Activated CD4-positive, alpha-beta T cell treated with anti-CD3 and anti-CD28 coated beads, Interleukin-2, amount 10 ng/mL, durations not matched to agents 24 days and 14 days (primary cell): Measurements from ENCODE around the gene ATP5PB. TPM values are rescaled to one million over a fixed set of nuclear protein-coding genes. Genes with fewer than 3 reads are reported as not detected.

Experiments used
- DNase-seq: peaks from one replicate; pipeline ENCODE4 v3.0.0; 2022
- H3K27ac Mint-ChIP-seq: one replicate; pipeline ENCODE4 v1.8.0; 2022; ENCODE audit warnings: mild to moderate bottlenecking, mixed read lengths
- H3K27me3 Mint-ChIP-seq: one replicate; pipeline ENCODE4 v1.8.0; 2022; ENCODE audit warnings: mixed read lengths
- H3K36me3 Mint-ChIP-seq: one replicate; pipeline ENCODE4 v1.8.0; 2022; ENCODE audit warnings: low read depth, mild to moderate bottlenecking, mixed read lengths
- H3K4me1 Mint-ChIP-seq: one replicate; pipeline ENCODE4 v1.8.0; 2021; ENCODE audit warnings: mixed read lengths
- H3K4me3 Mint-ChIP-seq: one replicate; pipeline ENCODE4 v1.8.0; 2022; ENCODE audit warnings: mild to moderate bottlenecking, moderate library complexity, mixed read lengths
- H3K9me3 Mint-ChIP-seq: one replicate; pipeline ENCODE4 v1.8.0; 2021; ENCODE audit warnings: mixed read lengths
- intact Hi-C: fragments of 100-400 bp; cut with micrococcal nuclease; formaldehyde crosslinking; loops from one replicate; pipeline ENCODE4 v1.15.1; 2023
- total RNA-seq: library from RNA; stranded (reverse); gene quantifications from 2 replicates; pipeline ENCODE4 v1.2.3, GENCODE V29; 2022

The ATP5PB gene
- total RNA-seq, 1 donor from 2014 or later, result 325 TPM

DNA sequence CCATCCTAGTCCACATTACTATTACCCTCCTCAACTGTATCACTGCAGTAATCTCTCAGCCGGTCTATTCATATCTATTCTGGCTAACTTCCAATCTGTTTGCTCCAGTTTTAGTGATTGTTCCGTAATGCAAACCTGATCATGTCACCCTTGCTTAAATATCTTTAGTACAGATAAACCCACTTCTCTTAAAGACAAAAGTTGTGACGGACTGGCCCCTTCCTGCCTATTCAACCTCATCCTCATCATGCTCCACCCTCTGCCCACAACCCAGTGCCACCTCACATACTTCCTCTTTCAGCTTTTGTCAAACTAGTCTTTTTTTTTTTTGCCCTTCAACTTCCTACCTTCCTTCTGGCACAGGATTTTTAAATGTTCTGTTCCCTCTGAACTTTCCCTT is 21.7 kb downstream of the ATP5PB start:
- intact Hi-C loops, result no loop called here
- DNase-seq, result peak; percentile 87
- Mint-ChIP-seq H3K27me3 (no peaks in the 10 kb centered on the region), H3K4me1 (peaks cover 31% of the 10 kb centered on the region), H3K9me3 (no peaks in the 10 kb centered on the region), H3K4me3 (no peak overlapping the region), H3K36me3 (peaks cover 16% of the 10 kb centered on the region), H3K27ac (no peak overlapping the region)

DNA sequence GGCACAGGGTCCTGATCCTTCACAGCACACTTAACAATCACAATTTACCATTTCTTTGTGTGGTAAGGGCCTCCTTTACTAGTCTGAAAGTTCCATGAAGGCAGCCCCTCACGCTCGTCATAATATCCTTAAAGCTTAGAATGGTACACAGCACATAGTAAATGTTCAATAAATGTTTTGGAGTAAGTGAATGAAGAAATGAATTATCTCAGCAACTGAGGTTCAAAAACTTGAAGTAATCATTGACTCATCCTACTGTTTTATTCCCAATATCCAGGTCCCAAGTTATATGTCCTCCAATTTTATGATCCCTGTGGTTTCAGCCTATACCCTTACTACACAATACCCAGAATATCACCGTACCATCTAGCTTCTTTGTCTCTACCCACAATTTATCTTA is 22.3 kb downstream of the ATP5PB start:
- intact Hi-C loops, result no loop called here
- Mint-ChIP-seq H3K4me1 (peaks cover 34% of the 10 kb centered on the region), H3K4me3 (no peak overlapping the region), H3K27me3 (no peaks in the 10 kb centered on the region), H3K9me3 (no peaks in the 10 kb centered on the region), H3K27ac (no peak overlapping the region), H3K36me3 (peaks cover 16% of the 10 kb centered on the region)
- DNase-seq, result no peak

DNA sequence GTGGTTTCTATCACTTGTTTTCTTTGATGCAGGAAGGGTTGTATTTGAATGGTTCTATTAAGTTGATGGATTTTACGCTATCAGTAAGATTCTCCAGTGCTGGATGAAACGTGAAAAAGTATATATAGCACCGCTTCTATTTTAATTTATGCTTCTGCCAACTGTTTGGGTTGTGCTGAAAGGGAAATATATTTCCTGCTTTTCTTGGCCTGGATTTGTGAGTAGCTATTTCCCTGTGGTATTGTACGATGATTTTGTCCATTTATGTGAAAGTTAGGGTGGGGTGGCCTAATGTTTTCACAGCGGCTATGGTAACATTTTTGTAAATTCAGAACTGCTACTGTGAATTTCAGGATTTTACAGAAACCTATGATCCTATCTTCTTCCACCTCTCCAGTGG is 24.8 kb downstream of the ATP5PB start:
- peak overlapping the region; percentile 73 for H3K27ac Mint-ChIP-seq
- peaks cover 17% of the 10 kb centered on the region for H3K36me3 Mint-ChIP-seq
- DNase-seq, result no peak
- H3K27me3 Mint-ChIP-seq, result peaks cover 3% of the 10 kb centered on the region
- H3K4me1 Mint-ChIP-seq, result peaks cover 48% of the 10 kb centered on the region
- peaks cover 5% of the 10 kb centered on the region for H3K9me3 Mint-ChIP-seq
- peak overlapping the region; percentile 77 for H3K4me3 Mint-ChIP-seq
- intact Hi-C loops, result no loop called here

DNA sequence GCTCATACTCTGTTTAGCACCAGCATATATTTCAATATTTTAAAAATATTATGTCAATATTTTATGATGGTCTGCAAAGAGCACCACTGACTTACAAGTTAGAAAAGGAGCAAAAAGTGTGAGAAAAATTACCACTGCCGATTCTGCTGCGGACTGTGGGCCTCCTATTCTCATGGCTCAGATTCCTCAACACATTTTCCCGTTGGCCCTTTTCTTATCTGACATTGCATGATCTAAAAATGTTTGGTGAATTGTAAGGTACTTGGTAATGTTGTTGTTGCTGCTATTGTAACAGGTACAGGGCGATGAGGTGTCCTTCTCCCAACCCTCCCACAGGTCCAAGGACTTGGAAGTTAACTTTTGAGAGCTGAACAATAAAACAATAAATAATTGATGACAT is 25.3 kb downstream of the ATP5PB start:
- intact Hi-C loops, result no loop called here
- no peak for DNase-seq
- Mint-ChIP-seq H3K36me3 (peaks cover 17% of the 10 kb centered on the region), H3K27me3 (peaks cover 3% of the 10 kb centered on the region), H3K4me3 (peak overlapping the region; percentile 77), H3K4me1 (peaks cover 48% of the 10 kb centered on the region), H3K27ac (no peak overlapping the region), H3K9me3 (peaks cover 5% of the 10 kb centered on the region)

DNA sequence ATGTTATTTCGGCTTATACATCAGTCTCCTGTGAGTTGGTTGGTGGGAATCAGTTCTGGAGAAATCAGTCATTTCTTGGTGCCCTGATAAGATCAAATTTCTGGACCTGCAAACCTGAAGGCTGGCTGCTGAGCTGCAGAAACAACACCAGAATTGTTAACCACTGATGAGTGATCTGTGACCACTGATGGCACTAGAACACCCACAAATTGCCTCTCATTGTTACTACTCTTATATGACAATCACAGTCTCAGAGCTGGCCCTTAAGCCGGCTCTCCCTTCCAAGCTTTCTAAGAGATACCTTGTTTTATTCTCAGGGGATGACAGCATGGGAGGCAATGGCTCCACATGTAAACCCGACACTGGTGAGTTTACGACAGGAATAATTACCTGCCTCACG is 26.4 kb downstream of the ATP5PB start:
- H3K4me1 Mint-ChIP-seq, result peaks cover 48% of the 10 kb centered on the region
- peak overlapping the region; percentile 75 for H3K27ac Mint-ChIP-seq
- peak; percentile 71 for DNase-seq
- H3K36me3 Mint-ChIP-seq, result peaks cover 17% of the 10 kb centered on the region
- intact Hi-C loops, result loop anchor here (1.0 to 2.0 kb wide), 5 partner anchors 21 to 279 kb away; partner anchors contain the start of genes ATP5PB, DDX20 and WDR77
- H3K27me3 Mint-ChIP-seq, result peaks cover 6% of the 10 kb centered on the region
- peaks cover 5% of the 10 kb centered on the region for H3K9me3 Mint-ChIP-seq
- peak overlapping the region; percentile 61 for H3K4me3 Mint-ChIP-seq

DNA sequence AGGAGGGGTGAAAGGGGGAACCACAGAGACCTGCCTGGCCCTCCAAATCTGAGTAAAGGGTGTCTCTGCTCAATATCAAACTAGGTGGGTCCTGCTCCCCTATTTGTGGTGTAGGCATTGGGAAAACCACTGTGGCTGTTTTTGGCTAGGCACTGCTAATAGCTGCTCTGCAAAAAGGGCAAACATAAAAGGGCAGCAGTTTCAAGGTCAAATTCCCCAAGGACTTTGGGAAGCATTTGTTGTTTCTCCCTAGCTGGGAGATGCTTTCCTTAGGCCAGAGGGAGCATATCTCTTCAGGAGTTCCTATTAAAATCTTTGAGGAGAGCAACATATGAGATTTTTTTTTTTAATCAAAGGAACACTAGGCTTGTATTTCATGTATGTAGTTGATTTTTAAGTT is 26.9 kb downstream of the ATP5PB start:
- Mint-ChIP-seq H3K4me3 (peak overlapping the region; percentile 61), H3K9me3 (peaks cover 5% of the 10 kb centered on the region), H3K36me3 (peaks cover 17% of the 10 kb centered on the region), H3K27me3 (peaks cover 7% of the 10 kb centered on the region), H3K4me1 (peaks cover 48% of the 10 kb centered on the region), H3K27ac (peak overlapping the region; percentile 75)
- DNase-seq, result no peak
- intact Hi-C loops, result loop anchor here (2.0 kb wide), 4 partner anchors 21 to 279 kb away; partner anchors contain the start of gene DDX20

DNA sequence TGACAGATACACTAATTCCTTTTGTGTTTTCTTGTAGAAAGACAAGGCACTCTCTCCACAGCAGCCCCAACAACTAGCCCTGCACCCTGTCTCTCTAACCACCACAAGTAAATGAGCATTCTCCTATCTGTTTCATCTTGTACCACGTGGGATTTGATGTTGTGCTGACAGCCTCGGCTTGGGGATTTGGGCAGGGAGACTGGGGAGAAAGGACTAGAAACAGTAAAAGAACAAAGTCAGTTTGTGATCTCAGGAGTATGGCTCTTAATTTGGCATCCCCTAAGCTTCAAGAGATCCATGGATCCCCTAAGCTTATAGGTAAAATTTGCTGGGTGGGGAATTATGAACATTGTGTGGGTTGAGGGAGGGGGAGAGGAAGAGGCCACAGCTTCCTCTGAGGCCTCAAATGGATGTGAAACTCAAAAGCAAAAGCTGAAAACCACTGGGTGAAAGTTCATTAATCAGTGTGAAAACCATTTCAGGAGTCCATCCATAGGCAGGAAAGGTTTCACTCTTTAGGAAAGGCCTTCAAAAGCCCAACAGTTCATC is 27.6 kb downstream of the ATP5PB start:
- Mint-ChIP-seq H3K4me3 (peak overlapping the region; percentile 61), H3K27me3 (peaks cover 7% of the 10 kb centered on the region), H3K9me3 (peaks cover 5% of the 10 kb centered on the region), H3K4me1 (peaks cover 51% of the 10 kb centered on the region), H3K27ac (peak overlapping the region; percentile 67), H3K36me3 (peaks cover 17% of the 10 kb centered on the region)
- DNase-seq, result peak; percentile 87
- intact Hi-C loops, result loop anchor here (1.0 to 2.0 kb wide), 6 partner anchors 20 to 278 kb away; partner anchors contain the start of gene DDX20

DNA sequence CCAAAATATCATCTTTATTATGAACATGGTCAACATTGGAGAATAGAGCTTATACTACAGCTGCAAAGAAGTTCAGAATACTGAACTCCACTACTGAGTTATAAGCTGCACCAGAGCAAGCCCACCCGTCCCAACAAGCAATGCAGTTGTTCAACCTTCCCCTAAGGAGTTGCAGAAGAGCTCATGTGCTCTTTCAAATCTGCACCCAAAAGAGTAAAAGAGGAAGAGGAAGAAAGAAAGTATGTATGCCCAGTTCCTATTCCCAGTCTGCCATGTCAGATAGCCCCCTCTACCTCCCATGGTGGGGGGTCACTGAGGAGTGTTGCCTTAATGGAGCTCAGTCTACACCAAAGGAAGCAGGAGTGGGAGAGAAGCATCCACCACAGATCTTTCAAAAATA is 31.4 kb downstream of the ATP5PB start:
- Mint-ChIP-seq H3K27me3 (peaks cover 16% of the 10 kb centered on the region), H3K4me3 (no peak overlapping the region), H3K4me1 (peaks cover 30% of the 10 kb centered on the region), H3K9me3 (peaks cover 5% of the 10 kb centered on the region), H3K36me3 (peaks cover 8% of the 10 kb centered on the region), H3K27ac (no peak overlapping the region)
- DNase-seq, result no peak
- intact Hi-C loops, result loop anchor here (1.0 kb wide), 2 partner anchors 267 to 289 kb away; no protein-coding TSS in a partner anchor

DNA sequence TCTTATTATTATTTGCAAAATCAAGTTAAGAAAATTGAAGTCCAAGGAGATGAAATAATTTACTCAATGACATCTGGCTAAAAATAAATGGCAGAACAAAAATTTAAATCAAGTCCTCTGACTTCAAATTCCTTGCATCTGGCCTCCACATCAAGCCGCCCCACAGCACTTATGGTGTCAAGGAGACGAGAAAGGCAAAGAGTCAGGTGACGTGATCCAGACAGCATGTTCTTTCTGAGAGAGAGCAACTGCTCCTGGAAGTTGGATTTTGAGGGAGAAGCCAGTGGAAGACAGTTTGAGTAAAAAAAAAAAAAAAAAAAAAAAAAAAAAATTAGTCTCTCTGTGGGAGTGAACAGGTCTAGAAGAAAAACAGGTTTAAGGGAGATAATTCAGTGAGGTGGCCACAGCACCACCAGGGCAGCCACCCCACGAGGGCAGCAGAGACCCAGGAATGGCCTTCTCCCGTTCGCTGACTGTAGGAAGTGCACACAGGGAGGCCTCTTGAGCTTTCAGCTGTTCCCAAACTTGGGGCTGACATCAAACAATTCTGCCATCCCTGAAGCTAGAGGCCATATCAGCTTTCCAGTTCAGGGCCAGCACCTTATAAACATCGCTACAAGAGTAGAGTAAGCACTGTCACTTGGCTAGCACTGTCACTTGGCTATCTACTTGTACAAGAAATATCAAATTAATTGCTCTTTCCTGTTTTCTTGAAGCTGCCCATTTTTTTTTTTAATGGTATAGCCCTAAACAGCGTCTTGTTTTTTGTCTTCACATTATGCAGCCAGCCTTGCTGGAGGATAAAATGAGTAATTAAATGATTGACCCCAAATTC is 32.3 kb downstream of the ATP5PB start:
- Mint-ChIP-seq H3K36me3 (peaks cover 8% of the 10 kb centered on the region), H3K27me3 (peaks cover 16% of the 10 kb centered on the region), H3K4me1 (peaks cover 23% of the 10 kb centered on the region), H3K4me3 (no peak overlapping the region), H3K9me3 (peaks cover 5% of the 10 kb centered on the region), H3K27ac (no peak overlapping the region)
- intact Hi-C loops, result loop anchor here (1.0 kb wide), 2 partner anchors 266 to 288 kb away; no protein-coding TSS in a partner anchor
- DNase-seq, result peak; percentile 89

DNA sequence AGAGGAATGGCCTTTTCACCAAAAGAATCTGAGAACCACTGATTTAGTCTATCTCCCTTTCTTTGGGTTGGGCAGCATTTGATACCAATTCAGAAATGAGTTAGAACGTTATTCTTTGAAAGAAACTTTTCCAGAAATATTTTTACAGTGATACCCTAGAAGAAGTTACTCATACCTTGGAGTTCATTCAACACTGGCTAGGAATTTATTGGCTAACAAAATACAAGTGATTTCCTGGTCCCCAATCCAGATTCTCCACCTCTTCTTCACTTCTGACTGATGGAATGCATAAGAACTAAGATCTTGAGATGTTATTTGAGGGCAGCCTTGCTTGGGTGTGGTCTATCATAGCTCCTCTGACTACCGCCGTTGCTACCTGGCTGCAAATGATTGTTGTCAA is 33.9 kb downstream of the ATP5PB start:
- H3K27ac Mint-ChIP-seq, result no peak overlapping the region
- no peak for DNase-seq
- no peak overlapping the region for H3K4me3 Mint-ChIP-seq
- peaks cover 8% of the 10 kb centered on the region for H3K4me1 Mint-ChIP-seq
- peaks cover under 1% of the 10 kb centered on the region for H3K9me3 Mint-ChIP-seq
- intact Hi-C loops, result no loop called here
- peaks cover 15% of the 10 kb centered on the region for H3K27me3 Mint-ChIP-seq
- H3K36me3 Mint-ChIP-seq, result peaks cover 3% of the 10 kb centered on the region

DNA sequence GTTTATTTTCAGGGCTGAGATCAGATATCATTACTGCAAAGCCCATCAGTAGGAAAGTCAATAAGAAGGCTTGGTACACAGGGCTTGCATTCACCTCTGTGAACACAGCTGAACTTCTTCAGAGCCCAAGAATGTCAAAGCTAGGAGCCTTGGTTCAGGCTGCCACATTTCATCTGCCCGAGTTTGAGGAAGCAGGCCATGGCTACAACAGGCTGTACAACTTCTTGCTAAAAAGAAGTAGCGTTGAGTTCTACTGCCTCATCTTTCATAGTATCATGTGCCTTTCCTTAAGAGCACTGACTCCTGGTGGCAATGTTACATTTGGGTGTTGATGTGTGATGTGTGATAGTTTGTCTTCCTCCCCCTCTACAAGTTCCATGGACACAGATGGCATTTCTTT is 34.6 kb downstream of the ATP5PB start:
- Mint-ChIP-seq H3K36me3 (no peaks in the 10 kb centered on the region), H3K4me1 (peaks cover 8% of the 10 kb centered on the region), H3K9me3 (no peaks in the 10 kb centered on the region), H3K4me3 (no peak overlapping the region), H3K27me3 (peaks cover 15% of the 10 kb centered on the region), H3K27ac (no peak overlapping the region)
- intact Hi-C loops, result no loop called here
- no peak for DNase-seq

DNA sequence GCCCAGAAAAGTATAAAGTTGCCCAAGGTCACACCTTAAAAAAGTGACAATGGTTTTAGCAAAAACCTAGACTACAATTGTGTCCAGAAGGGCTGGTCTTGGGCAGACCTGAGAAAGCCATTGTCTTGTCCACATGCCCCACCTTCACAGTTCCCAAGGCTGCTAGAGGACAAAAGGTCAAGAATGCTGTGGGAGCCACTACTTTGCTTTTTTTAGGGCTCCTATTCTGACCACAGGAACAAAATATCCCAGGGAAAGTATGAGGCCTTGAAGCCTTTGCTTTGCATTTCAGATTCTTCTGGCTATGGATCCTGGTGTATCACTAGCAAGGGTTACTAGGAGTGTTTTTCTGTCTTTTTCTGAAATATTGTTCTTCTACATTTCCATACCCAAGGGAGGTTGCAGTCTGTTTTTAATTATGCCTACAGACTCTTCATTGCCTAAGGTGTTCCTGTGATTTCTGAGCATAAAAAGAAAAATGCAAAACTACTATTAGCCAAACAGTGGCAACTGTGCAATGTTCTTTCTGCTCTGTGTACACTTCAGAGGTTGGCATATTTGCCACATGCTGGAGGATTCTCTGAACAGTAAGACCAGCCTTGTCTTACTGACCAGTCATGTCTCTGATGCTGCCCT is 35.2 kb downstream of the ATP5PB start:
- Mint-ChIP-seq H3K4me1 (peaks cover 8% of the 10 kb centered on the region), H3K36me3 (no peaks in the 10 kb centered on the region), H3K9me3 (no peaks in the 10 kb centered on the region), H3K27ac (no peak overlapping the region), H3K27me3 (peaks cover 15% of the 10 kb centered on the region), H3K4me3 (no peak overlapping the region)
- intact Hi-C loops, result no loop called here
- no peak for DNase-seq

DNA sequence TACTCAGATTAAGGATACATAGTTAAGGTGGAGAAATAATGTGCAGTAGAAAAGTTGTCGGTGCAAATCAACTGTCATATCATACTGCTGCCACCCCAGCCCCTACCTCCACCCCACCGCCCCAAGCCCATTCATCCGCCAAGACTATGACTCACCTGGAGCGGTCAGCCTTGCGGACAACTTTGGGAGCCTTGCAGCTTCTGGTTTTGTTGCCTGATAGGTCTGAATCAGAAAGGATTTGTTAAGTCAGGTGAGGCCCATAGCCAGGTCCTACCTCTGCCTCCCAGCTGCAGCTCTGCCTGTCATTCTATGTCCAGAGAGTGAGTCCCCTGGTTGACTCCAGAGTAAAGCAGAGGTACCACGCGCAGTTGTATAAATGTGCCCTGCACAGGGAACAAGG is 37.2 kb downstream of the ATP5PB start:
- Mint-ChIP-seq H3K9me3 (no peaks in the 10 kb centered on the region), H3K27me3 (peaks cover 14% of the 10 kb centered on the region), H3K4me3 (no peak overlapping the region), H3K27ac (no peak overlapping the region), H3K4me1 (peaks cover 8% of the 10 kb centered on the region), H3K36me3 (no peaks in the 10 kb centered on the region)
- intact Hi-C loops, result no loop called here
- DNase-seq, result no peak

DNA sequence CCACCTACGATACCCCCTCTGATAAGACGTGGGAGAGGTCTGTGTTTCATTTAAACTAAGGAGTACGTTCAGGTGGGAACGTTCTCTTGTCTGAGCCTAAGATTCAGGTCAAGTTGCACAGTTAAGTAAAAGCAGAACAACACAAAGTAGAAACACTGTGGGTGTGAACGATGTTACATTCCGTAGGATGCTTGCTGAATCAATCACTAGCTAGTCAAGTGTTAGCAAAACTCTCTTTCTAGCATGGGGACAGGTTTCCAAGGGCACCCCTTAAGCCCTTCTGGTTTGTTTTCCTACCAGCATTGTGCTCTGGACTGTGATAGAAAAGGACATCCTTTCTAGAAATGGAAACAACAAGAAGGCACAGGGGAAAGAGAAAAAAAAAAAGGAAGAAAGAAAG is 37.9 kb downstream of the ATP5PB start:
- H3K36me3 Mint-ChIP-seq, result no peaks in the 10 kb centered on the region
- H3K27me3 Mint-ChIP-seq, result peaks cover 14% of the 10 kb centered on the region
- H3K27ac Mint-ChIP-seq, result no peak overlapping the region
- peaks cover 5% of the 10 kb centered on the region for H3K4me1 Mint-ChIP-seq
- no peak overlapping the region for H3K4me3 Mint-ChIP-seq
- no peaks in the 10 kb centered on the region for H3K9me3 Mint-ChIP-seq
- no peak for DNase-seq
- intact Hi-C loops, result no loop called here
